Glomerular endothelial cell (primary cell): ENCODE measurements around the gene RAB3B. TPM values are rescaled to one million over a fixed set of nuclear protein-coding genes. Genes with fewer than 3 reads are reported as not detected.
"Not testable (repeated sequence)": the region's sequence is repeated elsewhere in the genome, so short reads cannot be mapped to it uniquely, and the experiment has no call there.

ENCODE experiments used
- DNase-seq: peaks from one replicate; pipeline ENCODE4 v3.0.0-alpha.2; 2011; ENCODE audit warnings: low read depth, low spot score; ENCODE audit errors: extremely low read depth
- total RNA-seq: library from RNA; depleted of rRNA; stranded (reverse); fragments of >200 nt; gene quantifications from 2 replicates; pipeline ENCODE4 v1.2.3, GENCODE V29; 2015

RAB3B gene
- total RNA-seq, 1 donor from 2014 or later: 10.2 TPM

DNA sequence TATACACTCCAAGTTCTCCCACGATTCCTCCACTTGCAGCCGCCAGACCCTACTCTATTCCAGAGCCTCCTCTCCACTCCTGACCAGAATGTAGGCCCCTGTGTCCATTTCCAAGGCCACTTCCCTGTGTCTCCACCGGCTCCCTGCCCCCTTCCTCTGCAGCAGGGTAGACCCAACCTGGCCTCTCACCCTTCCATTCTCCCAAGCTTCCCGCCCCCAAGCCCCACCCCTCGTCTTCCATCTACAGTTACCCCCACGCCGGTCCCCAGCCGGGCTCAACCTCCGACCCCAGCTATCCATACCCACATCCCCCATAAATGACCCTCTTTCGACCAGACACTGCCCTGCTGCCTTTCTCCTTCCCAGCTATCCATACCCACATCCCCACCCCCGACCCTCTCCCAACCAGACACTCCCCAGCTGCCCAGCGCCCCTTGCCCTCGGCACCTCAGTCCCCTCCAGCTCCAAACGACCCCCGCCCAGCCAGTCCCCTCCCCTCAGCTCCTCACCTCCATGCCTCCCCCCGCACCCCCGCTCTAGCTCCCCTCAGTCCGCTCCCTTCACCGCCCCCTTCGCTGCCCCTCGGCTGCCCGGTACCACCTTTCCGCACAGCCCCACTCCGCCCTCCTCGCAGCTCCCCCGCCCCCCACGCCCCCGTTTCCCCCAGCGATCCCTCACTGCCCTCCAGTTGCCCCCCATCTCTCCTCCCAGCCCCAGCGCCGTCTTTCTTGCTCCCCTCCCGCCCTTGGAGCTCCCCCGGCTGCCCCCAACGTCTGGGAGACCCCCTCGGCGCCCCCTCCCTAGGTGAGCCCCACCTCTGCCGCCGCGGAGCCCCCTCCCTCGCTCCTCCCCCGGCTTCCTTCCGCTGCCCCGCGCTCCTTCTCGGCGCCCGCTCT is 670 bp downstream of the RAB3B start:
- DNase-seq: no peak

GRCh38 chr1:51988254-51988653 is 2.2 kb downstream of the RAB3B start:
- no peak for DNase-seq

GRCh38 chr1:51986718-51987117 is 3.8 kb downstream of the RAB3B start:
- no peak for DNase-seq

GRCh38 chr1:51982161-51982560 is 8.3 kb downstream of the RAB3B start:
- no peak for DNase-seq

DNA sequence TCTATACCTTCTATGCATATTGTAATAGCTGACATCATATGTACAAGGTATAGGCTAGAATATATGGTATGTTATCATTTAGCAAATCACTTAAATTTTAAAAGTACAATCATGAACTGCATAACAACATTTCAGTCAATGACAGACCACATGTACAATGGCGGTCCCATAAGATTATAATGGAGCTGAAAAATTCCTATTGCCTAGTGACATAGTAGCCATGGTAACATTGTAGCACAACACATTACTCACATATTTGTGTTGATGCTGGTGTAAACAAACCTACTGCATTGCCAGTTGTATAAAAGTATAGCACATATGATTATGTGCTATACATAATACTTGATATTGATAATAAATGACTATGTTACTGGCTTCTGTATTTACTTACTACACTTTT is 8.9 kb downstream of the RAB3B start:
- DNase-seq: no peak

GRCh38 chr1:51978099-51978498 is 12.4 kb downstream of the RAB3B start:
- no peak for DNase-seq

- no peak for DNase-seq
These were observed 13.5 kb downstream of the RAB3B start for GRCh38 chr1:51976846-51977602.

GRCh38 chr1:51973587-51974474 is 16.7 kb downstream of the RAB3B start:
- DNase-seq: no peak

DNA sequence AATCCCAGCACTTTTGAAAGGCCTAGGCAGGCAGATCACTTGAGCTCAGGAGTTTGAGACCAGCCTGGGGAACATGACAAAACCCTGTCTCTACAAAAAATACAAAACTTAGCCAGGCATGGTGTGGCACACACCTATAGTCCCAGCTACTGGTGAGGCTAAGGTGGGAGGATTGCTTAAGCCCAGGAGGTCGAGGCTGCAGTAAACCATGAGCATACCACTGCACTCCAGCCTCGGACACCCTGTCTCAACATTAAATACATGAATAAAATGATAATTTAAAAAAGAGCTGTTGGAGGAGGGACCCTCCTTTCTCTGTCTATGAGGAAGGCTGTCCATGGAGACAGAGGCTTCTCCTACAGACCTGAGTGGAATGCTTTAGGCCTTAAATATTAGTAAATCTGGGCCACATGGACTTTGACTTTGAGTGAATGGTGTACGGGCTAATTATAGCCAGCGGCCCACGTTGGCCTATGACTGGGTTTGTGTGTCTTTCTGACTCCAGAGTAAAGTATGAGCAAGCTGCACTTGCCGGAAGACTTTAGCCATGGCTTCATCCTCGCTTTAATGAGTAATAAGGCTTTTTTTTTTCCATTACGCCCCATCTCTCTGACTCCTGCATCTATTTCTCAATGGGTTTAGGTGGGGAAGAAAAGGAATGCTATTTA is 21.3 kb downstream of the RAB3B start:
- no peak for DNase-seq

DNA sequence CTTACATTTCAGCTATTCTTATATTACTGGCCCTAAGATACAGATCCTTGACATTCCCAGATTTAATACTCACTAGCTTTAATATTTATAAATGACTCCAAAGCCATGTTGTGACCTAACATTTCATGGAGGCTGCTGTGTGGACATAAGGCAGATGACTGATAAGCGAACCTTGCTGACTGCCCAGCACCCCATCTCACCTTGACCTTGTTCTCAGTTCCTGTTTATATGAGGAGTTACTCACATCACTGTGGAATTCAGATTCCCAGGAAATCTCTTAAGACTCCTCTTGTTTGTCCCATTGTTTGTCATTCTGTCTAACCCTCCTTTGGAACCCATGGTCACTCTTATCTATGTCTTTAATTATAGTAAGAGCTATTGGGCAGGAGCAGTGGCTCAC is 21.9 kb downstream of the RAB3B start:
- DNase-seq: no peak

DNA sequence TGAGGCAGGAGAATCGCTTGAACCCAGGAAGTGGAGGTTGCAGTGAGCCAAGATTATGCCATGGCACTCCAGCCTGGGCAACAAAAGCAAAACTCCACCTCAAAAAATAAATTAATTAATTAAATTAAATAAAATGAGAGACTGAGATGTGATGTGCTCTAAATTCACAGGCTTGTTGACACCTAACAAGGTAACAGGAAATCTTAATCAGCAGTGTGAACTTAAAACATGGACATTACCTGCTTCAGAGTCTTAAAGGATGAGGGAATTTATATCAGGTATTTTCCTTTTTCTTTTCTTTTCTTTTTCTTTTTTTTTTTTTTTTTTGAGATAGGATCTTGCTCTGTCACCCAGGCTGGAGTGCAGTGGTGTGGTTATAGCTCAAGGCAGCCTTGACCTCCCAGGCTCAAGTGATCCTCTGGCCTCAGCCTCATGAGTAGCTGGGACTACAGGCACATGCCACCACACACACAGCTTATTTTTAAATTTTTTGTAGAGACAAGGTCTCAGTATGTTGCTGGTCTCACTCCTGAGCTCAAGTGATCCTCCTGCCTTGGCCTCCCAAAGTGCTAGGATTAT is 23.2 kb downstream of the RAB3B start:
- DNase-seq: not testable (repeated sequence)

- DNase-seq: no peak
These were observed 23.9 kb downstream of the RAB3B start for GRCh38 chr1:51966559-51966958.

GRCh38 chr1:51964309-51964696 is 26.2 kb downstream of the RAB3B start:
- no peak for DNase-seq

- no peak for DNase-seq
These were observed 26.8 kb downstream of the RAB3B start for GRCh38 chr1:51963592-51964308.

DNA sequence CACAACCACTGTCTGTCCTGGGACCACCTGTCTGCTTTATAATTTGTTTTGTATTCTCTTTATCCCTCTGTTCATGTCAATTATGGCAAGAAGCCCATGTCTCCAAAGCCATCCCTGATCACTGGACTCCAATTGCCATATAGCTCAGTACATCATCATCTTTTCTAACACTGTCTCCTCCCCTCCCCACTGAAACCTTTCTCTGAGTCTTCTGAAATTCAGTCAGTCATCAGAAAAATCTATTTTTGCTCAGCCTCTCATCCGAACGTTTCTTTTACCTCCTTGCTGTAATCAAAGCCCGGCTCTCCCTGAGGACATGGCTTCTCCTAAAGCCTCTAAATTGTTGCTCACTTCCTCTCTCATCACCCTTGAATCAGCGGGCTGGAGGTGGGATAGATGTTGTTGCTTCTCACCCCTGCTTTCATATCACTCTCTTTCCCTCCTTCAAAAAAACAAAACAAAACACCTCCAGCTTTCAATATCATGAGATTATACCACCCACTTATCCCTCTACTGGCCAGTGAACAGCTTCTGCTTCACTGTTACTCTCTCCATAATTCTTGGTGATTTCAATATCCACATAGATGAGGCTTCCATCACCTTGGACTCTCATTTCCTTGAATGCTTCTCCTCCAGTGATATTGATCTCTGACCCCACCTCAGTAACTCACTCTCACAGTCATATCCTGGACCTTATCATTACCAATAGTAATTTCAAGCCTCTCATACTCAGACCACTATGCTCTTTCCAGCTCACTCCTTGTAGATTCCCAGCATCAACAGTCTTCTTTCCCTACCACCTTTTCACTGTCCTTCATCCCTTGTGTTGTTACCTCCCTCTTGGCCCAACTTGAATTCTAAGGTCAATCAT is 27.8 kb downstream of the RAB3B start:
- no peak for DNase-seq

- DNase-seq: no peak
These were observed 28.5 kb downstream of the RAB3B start for GRCh38 chr1:51961954-51962353.

DNA sequence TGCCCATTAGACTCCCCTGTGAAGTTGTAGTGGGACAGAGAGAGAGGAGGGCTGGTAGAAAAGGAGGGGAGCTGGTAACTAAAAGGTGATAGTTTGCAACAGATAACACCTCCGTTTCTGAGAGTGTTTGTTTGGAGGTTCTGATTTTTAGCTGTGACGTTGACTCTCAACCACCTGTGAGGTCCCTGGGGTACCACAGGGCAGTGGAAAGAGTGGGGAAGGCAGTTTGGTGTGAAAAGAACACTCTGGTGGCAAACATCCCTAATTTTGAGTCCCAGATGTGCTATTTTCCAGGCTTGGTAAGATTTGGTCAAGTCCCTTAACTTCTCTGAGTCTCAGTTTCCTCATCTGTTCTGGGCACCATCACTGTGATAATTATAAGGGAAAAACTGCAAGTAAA is 29.3 kb downstream of the RAB3B start:
- no peak for DNase-seq

DNA sequence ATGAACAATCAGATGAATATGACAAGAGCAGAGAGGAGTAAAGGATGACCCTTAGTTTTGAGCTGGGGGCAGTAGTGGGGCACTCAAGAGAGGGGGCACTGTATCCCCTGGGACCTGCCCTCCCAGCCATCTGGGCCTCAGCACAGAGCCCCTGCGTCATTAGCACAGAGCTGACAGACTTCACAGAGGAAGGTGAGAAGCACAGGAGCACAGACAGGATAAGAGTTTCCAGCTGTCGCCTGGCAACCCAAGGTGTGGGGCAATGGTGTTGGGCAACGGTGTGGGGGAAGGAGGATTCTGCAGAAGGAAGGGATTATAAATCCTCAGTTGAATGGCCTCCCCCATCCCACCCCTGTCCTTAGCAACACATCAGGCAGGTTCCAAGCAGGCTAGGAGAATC is 30.2 kb downstream of the RAB3B start:
- no peak for DNase-seq

DNA sequence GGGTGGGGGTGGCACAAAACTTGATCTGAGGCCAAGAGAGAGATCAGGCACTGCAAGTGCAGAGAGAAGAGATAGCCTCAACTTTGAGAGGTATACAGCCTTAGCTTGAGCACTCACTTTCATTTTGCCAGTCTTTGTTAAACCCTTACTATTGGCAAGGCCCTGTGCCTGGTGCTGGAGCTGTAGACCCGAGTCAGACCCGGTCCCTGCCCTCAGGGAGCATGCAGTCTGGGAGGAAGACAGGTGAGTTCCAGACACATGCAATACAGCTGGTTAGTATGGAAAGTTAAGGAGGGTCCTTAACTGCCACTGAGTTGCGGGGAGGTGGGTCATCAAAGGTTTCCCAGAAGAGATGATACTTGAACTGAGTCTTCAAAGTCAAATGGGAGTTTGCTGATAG is 31.7 kb downstream of the RAB3B start:
- no peak for DNase-seq
